CD4-positive, alpha-beta T cell treated with Interleukin-2 at 100 ng/mL for 4 hours (primary cell): ENCODE results near the gene CPNE8.
A peak's percentile ranks its signal among the peaks of the same experiment; 100 is the strongest.
"Not testable (repeated sequence)": the region's sequence is repeated elsewhere in the genome, so short reads cannot be mapped to it uniquely, and the experiment has no call there.

Source experiments
- DNase-seq: peaks from one replicate; pipeline ENCODE4 v3.0.0-alpha.2; 2020; ENCODE audit warnings: low spot score

Gene CPNE8

GRCh38 chr12:38825006-38825405, 80.4 kb downstream of the CPNE8 start:
- DNase-seq: no peak

GRCh38 chr12:38823738-38824137, 81.7 kb downstream of the CPNE8 start:
- DNase-seq: no peak

- DNase-seq: no peak
Measured at GRCh38 chr12:38823314-38823713, 82.1 kb downstream of the CPNE8 start.

GRCh38 chr12:38817942-38818341, 87.4 kb downstream of the CPNE8 start:
- no peak for DNase-seq

- no peak for DNase-seq
Measured at GRCh38 chr12:38813923-38814322, 91.5 kb downstream of the CPNE8 start.

- DNase-seq: no peak
Measured at GRCh38 chr12:38811814-38812356, 93.5 kb downstream of the CPNE8 start.

GRCh38 chr12:38809832-38810231, 95.6 kb downstream of the CPNE8 start:
- no peak for DNase-seq

- DNase-seq: no peak
Measured at GRCh38 chr12:38788106-38788505, 117.3 kb downstream of the CPNE8 start.

- no peak for DNase-seq
Measured at GRCh38 chr12:38785381-38785780, 120.0 kb downstream of the CPNE8 start.

GRCh38 chr12:38783304-38783703, 122.1 kb downstream of the CPNE8 start:
- DNase-seq: no peak

GRCh38 chr12:38782359-38782758, 123.0 kb downstream of the CPNE8 start:
- no peak for DNase-seq

GRCh38 chr12:38776647-38777046, 128.7 kb downstream of the CPNE8 start:
- no peak for DNase-seq

GRCh38 chr12:38775457-38775856, 129.9 kb downstream of the CPNE8 start:
- DNase-seq: no peak

- DNase-seq: no peak
Measured at GRCh38 chr12:38772437-38772836, 133.0 kb downstream of the CPNE8 start.

- peak; percentile 25 for DNase-seq
Measured at GRCh38 chr12:38771871-38772270, 133.5 kb downstream of the CPNE8 start.

- DNase-seq: no peak
Measured at GRCh38 chr12:38761636-38762342, 143.6 kb downstream of the CPNE8 start.

GRCh38 chr12:38761111-38761510, 144.3 kb downstream of the CPNE8 start:
- DNase-seq: no peak

- no peak for DNase-seq
Measured at GRCh38 chr12:38759621-38760020, 145.8 kb downstream of the CPNE8 start.

GRCh38 chr12:38746744-38747143, 158.6 kb downstream of the CPNE8 start:
- no peak for DNase-seq

- no peak for DNase-seq
Measured at GRCh38 chr12:38745601-38746000, 159.8 kb downstream of the CPNE8 start.

GRCh38 chr12:38744041-38744440, 161.3 kb downstream of the CPNE8 start:
- DNase-seq: no peak

GRCh38 chr12:38742496-38742895, 162.9 kb downstream of the CPNE8 start:
- DNase-seq: not testable (repeated sequence)

GRCh38 chr12:38736821-38737220, 168.6 kb downstream of the CPNE8 start:
- no peak for DNase-seq

- no peak for DNase-seq
Measured at GRCh38 chr12:38732761-38733160, 172.6 kb downstream of the CPNE8 start.
